Uterus (tissue), 4 donors: ENCODE measurements around the gene SEPHS1. TPM values are rescaled to one million over a fixed set of nuclear protein-coding genes. Genes with fewer than 3 reads are reported as not detected.

ENCODE experiments used
- DNase-seq, 2 donors: peaks; one replicate each; pipeline ENCODE4 v3.0.0-alpha.2; 2019 to 2020
- H3K27ac ChIP-seq, 2 donors: fragments of 200-600 bp; sonication (generic); 1 replicate in 1 of 2; 2 replicates in 1 of 2; pipeline ENCODE4 v1.5.1; 2016 to 2018
- H3K27me3 ChIP-seq, 2 donors: fragments of 200-600 bp; sonication (generic); one replicate each; pipeline ENCODE4 v1.5.1; 2018 to 2019; ENCODE audit warnings: control low read depth in 1 of 2
- H3K36me3 ChIP-seq, 2 donors: fragments of 200-600 bp; sonication (generic); one replicate each; pipeline ENCODE4 v1.5.1; 2019; ENCODE audit warnings: control low read depth in 1 of 2
- H3K4me1 ChIP-seq, 2 donors: fragments of 200-600 bp; sonication (generic); one replicate each; pipeline ENCODE4 v1.5.1; 2018 to 2019; ENCODE audit warnings: control low read depth in 1 of 2
- H3K4me3 ChIP-seq, 2 donors: fragments of 200-600 bp; sonication (generic); 1 replicate in 1 of 2; 2 replicates in 1 of 2; pipeline ENCODE4 v1.5.1; 2018 to 2019; ENCODE audit warnings: mild to moderate bottlenecking in 1 of 2
- H3K9me3 ChIP-seq, 2 donors: fragments of 200-600 bp; sonication (generic); one replicate each; pipeline ENCODE4 v1.5.1; 2019; ENCODE audit warnings: control low read depth in 1 of 2
- POLR2A ChIP-seq, 2 donors: fragments of 450-650 bp; IDR thresholded peaks; one replicate each; pipeline ENCODE4 v1.6.1; 2016; ENCODE audit warnings: antibody characterized with exemption in 2 of 2, mild to moderate bottlenecking in 1 of 2, moderate library complexity in 1 of 2
- intact Hi-C: fragments of 100-400 bp; cut with DNase I; formaldehyde crosslinking; loops from one replicate; pipeline ENCODE4 v1.15.1; 2023; ENCODE audit warnings: low total_unique reads
- total RNA-seq, 4 donors: library from RNA; depleted of rRNA in 3 of 4; stranded (reverse); fragments of >200 nt in 3 of 4; gene quantifications; one replicate each; pipeline versions ENCODE4 v1.1.0 to v1.2.4, GENCODE V29; 2014 to 2023
- TF ChIP-seq, protein P1 (sequence below), 4 experiments: fragments of 200-600 bp in 2 of 4; fragments of 450-650 bp in 2 of 4; sonication (generic) in 2 of 4; IDR thresholded peaks; one replicate each; pipeline ENCODE4 v1.5.1; 2016 to 2019; ENCODE audit warnings: antibody characterized with exemption in 4 of 4, mild to moderate bottlenecking in 2 of 4, moderate library complexity in 1 of 4
- donor health status: DM: yes; HTN: yes; CAD: no.

The SEPHS1 gene
- total RNA-seq, 4 donors from 2014 or later, result 11.2 to 106 (median 34.8) TPM

- H3K27ac ChIP-seq, result no peak overlapping the region
These were observed 36.9 kb downstream of the SEPHS1 start for GRCh38 chr10:13311177-13311575.

DNA sequence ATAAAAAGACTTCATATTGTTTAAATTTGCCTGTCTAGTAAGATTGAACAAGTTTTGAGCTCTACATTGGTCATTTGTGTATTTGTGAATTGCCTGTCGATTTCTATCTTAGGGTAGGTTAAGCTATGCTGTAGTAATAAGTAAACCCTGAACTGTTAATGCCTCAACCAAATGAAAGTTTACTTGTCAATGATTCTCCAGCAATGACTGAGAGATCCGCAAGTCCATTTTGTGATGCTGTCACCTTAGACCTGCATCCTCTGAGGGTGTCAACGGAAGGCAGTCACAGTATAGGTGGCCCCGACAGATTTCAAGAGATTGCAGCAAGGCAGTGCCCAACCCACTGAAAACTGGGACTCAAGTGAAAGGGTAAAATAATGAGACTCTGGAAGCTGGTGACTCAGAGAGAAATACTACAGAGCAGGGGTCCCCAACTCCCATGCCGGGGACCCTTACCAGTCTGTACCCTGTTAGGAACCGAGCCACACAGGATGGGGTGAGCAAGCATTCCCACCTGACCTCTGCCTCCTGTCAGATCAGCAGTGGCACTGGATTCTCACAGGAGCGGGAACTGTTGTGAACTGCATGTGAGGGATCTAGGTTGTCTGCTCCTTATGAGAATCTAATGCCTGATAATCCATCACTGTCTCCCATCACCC, 37.4 kb downstream of the SEPHS1 start:
- no peak for DNase-seq
- intact Hi-C loops, result no loop called here
- Histone ChIP-seq H3K27ac (no peak overlapping the region), H3K4me3 (no peak overlapping the region), H3K27me3 (no peaks in the 10 kb centered on the region), H3K9me3 (no peaks in the 10 kb centered on the region), H3K36me3 (no peaks in the 10 kb centered on the region), H3K4me1 (no peaks in the 10 kb centered on the region)
- no peak for TF ChIP-seq POLR2A (IDR thresholded peaks at IDR 0.05)
- TF ChIP-seq, protein P1, sequence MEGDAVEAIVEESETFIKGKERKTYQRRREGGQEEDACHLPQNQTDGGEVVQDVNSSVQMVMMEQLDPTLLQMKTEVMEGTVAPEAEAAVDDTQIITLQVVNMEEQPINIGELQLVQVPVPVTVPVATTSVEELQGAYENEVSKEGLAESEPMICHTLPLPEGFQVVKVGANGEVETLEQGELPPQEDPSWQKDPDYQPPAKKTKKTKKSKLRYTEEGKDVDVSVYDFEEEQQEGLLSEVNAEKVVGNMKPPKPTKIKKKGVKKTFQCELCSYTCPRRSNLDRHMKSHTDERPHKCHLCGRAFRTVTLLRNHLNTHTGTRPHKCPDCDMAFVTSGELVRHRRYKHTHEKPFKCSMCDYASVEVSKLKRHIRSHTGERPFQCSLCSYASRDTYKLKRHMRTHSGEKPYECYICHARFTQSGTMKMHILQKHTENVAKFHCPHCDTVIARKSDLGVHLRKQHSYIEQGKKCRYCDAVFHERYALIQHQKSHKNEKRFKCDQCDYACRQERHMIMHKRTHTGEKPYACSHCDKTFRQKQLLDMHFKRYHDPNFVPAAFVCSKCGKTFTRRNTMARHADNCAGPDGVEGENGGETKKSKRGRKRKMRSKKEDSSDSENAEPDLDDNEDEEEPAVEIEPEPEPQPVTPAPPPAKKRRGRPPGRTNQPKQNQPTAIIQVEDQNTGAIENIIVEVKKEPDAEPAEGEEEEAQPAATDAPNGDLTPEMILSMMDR (IDR thresholded peaks at IDR 0.05), result no peak

More at GRCh38 chr10:13311177-13311575, 36.9 kb downstream of the SEPHS1 start:
- no peaks in the 10 kb centered on the region for H3K27me3 ChIP-seq
- no peaks in the 10 kb centered on the region for H3K36me3 ChIP-seq
- TF ChIP-seq, protein P1 (IDR thresholded peaks at IDR 0.05), result no peak
- no peak for TF ChIP-seq POLR2A (IDR thresholded peaks at IDR 0.05)
- DNase-seq, result no peak
- H3K4me1 ChIP-seq, result no peaks in the 10 kb centered on the region
- intact Hi-C loops, result no loop called here
- H3K9me3 ChIP-seq, result no peaks in the 10 kb centered on the region
- no peak overlapping the region for H3K4me3 ChIP-seq

DNA sequence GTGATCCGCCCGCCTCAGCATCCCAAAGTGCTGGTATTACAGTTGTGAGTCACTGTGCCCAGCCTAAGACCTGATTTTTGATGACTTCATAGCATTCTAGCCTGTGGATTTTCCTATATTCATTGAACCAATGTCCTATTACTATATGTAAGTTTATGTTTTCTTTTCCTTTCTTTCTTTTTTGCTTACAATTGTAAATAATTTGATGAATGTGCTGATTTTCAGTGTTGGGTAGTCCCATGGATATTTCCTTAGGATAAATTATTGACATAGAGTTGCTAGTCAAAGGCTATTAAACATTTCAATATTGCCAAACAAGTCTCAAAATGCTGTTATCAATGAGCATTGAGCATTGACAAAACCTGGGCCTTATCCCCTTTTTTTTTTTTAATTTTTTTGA, 38.3 kb downstream of the SEPHS1 start:
- no peak for DNase-seq
- Histone ChIP-seq H3K27me3 (no peaks in the 10 kb centered on the region), H3K9me3 (no peaks in the 10 kb centered on the region), H3K36me3 (no peaks in the 10 kb centered on the region), H3K27ac (no peak overlapping the region), H3K4me3 (no peak overlapping the region), H3K4me1 (no peaks in the 10 kb centered on the region)
- intact Hi-C loops, result no loop called here
- TF ChIP-seq, protein P1 (IDR thresholded peaks at IDR 0.05), result no peak
- no peak for TF ChIP-seq POLR2A (IDR thresholded peaks at IDR 0.05)

- no peak for DNase-seq
- Histone ChIP-seq H3K4me1 (no peaks in the 10 kb centered on the region), H3K36me3 (no peaks in the 10 kb centered on the region), H3K9me3 (no peaks in the 10 kb centered on the region), H3K4me3 (no peak overlapping the region), H3K27me3 (no peaks in the 10 kb centered on the region), H3K27ac (no peak overlapping the region)
- TF ChIP-seq, protein P1 (IDR thresholded peaks at IDR 0.05), result no peak
- TF ChIP-seq POLR2A (IDR thresholded peaks at IDR 0.05), result no peak
- intact Hi-C loops, result no loop called here
These were observed 40.0 kb downstream of the SEPHS1 start for GRCh38 chr10:13308096-13308495.

DNA sequence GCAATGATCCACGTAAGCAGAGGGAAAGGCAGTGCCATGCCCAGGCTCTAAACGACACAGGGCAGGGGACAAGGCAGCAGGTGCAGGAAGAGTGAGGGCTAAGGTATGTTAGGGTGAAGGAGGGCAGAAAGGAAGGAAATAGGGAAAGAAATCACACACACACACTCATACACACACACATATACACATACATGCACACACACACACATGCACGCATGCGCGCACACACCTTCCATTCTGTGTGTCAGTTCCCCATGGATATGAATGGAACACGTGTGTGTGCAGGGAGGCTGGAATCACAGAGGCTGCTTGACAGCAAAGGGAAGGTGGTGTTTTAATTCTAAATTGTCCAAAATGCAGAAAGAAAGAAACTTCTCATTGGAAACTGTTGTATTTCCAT, 42.0 kb downstream of the SEPHS1 start:
- Histone ChIP-seq H3K4me1 (no peaks in the 10 kb centered on the region), H3K27me3 (no peaks in the 10 kb centered on the region), H3K36me3 (no peaks in the 10 kb centered on the region), H3K4me3 (no peak overlapping the region), H3K27ac (no peak overlapping the region), H3K9me3 (no peaks in the 10 kb centered on the region)
- no peak for DNase-seq
- TF ChIP-seq POLR2A (IDR thresholded peaks at IDR 0.05), result no peak
- TF ChIP-seq, protein P1 (IDR thresholded peaks at IDR 0.05), result no peak
- intact Hi-C loops, result no loop called here
